Lower leg skin (tissue), 4 donors: ENCODE results near the gene PDZK1. TPM values are rescaled to one million over a fixed set of nuclear protein-coding genes. Genes with fewer than 3 reads are reported as not detected.
"Not testable (repeated sequence)": the region's sequence is repeated elsewhere in the genome, so short reads cannot be mapped to it uniquely, and the experiment has no call there.

ENCODE experiments used
- DNase-seq, 2 donors: peaks; one replicate each; pipeline ENCODE4 v3.0.0-alpha.2; 2019; ENCODE audit warnings: low spot score in 2 of 2
- H3K4me3 ChIP-seq: fragments of 200-600 bp; sonication (generic); 2 replicates; pipeline ENCODE4 v1.5.1; 2017; ENCODE audit warnings: mild to moderate bottlenecking, low read depth; ENCODE audit not compliant: poor library complexity, severe bottlenecking
- CTCF ChIP-seq, 3 donors: fragments of 450-650 bp; IDR thresholded peaks; one replicate each; pipeline ENCODE4 v1.5.1; 2016; ENCODE audit warnings: antibody characterized with exemption in 3 of 3, mild to moderate bottlenecking in 3 of 3, moderate library complexity in 2 of 3
- POLR2A ChIP-seq, 2 donors: fragments of 450-650 bp; IDR thresholded peaks; one replicate each; pipeline ENCODE4 v1.6.1; 2016 to 2017; ENCODE audit warnings: antibody characterized with exemption in 2 of 2, mild to moderate bottlenecking in 1 of 2, moderate library complexity in 1 of 2
- WGBS, 2 donors: methylation state at CpG; one replicate each; pipeline ENCODE4 v1.1.5; 2018; 5-methylcytosine and 5-hydroxymethylcytosine counted together
- intact Hi-C: fragments of 100-400 bp; cut with DNase I; formaldehyde crosslinking; loops from one replicate; pipeline ENCODE4 v1.15.0; 2023; ENCODE audit warnings: low total_unique reads
- total RNA-seq, 4 donors: library from RNA; depleted of rRNA; stranded (reverse); fragments of >200 nt; gene quantifications; one replicate each; pipeline ENCODE4 v1.1.0, GENCODE V29; 2016

PDZK1 gene
- total RNA-seq, 4 donors from 2014 or later = 1.8 to 6.8 (median 3.1) TPM; not detected in 1

GRCh38 chr1:145736191-145736590 is 29.0 kb upstream of the PDZK1 start:
- no peak overlapping the region for H3K4me3 ChIP-seq
- TF ChIP-seq POLR2A (IDR thresholded peaks at IDR 0.05) (no peak), CTCF (IDR thresholded peaks at IDR 0.05) (no peak)
- no peak for DNase-seq
- 96 to 97% methylated on average over 1 of the region's 1 CpG for WGBS, 2 donors
- intact Hi-C loops = no loop called here

- WGBS, 2 donors = 89 to 90% methylated on average over 3 of the region's 3 CpGs
- intact Hi-C loops = no loop called here
- TF ChIP-seq CTCF (IDR thresholded peaks at IDR 0.05) = no peak
- TF ChIP-seq POLR2A (IDR thresholded peaks at IDR 0.05) = no peak
Measured at GRCh38 chr1:145730900-145731299, 23.7 kb upstream of the PDZK1 start.

GRCh38 chr1:145730467-145730866 is 23.3 kb upstream of the PDZK1 start:
- 89 to 94% methylated on average over 4 of the region's 4 CpGs for WGBS, 2 donors
- H3K4me3 ChIP-seq = no peak overlapping the region
- no peak for TF ChIP-seq POLR2A (IDR thresholded peaks at IDR 0.05)
- TF ChIP-seq CTCF (IDR thresholded peaks at IDR 0.05) = no peak
- no peak for DNase-seq
- intact Hi-C loops = no loop called here

More at GRCh38 chr1:145730900-145731299, 23.7 kb upstream of the PDZK1 start:
- no peak overlapping the region for H3K4me3 ChIP-seq
- DNase-seq = no peak

GRCh38 chr1:145729666-145730436 is 22.7 kb upstream of the PDZK1 start:
- no peak overlapping the region for H3K4me3 ChIP-seq
- intact Hi-C loops = no loop called here
- no peak for DNase-seq
- TF ChIP-seq POLR2A (IDR thresholded peaks at IDR 0.05) = no peak
- no peak for TF ChIP-seq CTCF (IDR thresholded peaks at IDR 0.05)
- WGBS, 2 donors = 85 to 91% methylated on average over 5 of the region's 5 CpGs

GRCh38 chr1:145729196-145729595 is 22.0 kb upstream of the PDZK1 start:
- TF ChIP-seq POLR2A (IDR thresholded peaks at IDR 0.05) (no peak), CTCF (IDR thresholded peaks at IDR 0.05) (no peak)
- intact Hi-C loops = no loop called here
- no peak overlapping the region for H3K4me3 ChIP-seq
- DNase-seq = no peak
- 57 to 62% methylated on average over 5 of the region's 5 CpGs for WGBS, 2 donors

GRCh38 chr1:145726193-145726592 is 19.0 kb upstream of the PDZK1 start:
- WGBS, 2 donors = 89 to 96% methylated on average over 5 of the region's 5 CpGs
- intact Hi-C loops = not testable (repeated sequence)

More at GRCh38 chr1:145726193-145726592, 19.0 kb upstream of the PDZK1 start:
- DNase-seq, H3K4me3 ChIP-seq: not testable (repeated sequence)
